ENCODE results near the gene TRIM17. TPM values are rescaled to one million over a fixed set of nuclear protein-coding genes. Genes with fewer than 3 reads are reported as not detected.

The TRIM17 gene
- total and polyA plus RNA-seq, 2 donors from 2014 or later, result 1.3 to 6.5 TPM

DNA sequence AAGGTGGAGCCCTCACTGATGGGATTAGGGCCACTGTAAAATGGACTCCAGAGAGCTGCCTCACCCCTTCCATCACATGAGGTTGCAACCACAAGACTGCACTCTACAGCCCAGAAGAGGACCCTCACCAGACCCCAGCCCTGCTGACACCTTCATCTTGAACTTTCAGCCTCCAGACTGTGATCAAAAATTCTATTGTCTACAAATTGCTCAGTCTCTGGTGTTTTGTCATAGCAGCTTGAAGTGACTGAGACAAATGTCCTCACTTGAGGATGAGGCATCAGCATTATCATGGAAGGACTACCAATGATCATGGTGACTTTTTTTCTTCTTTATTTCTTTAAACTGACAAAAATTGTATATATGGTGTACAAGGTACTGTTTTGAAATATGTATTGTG is 26.7 kb upstream of the TRIM17 start:
- Histone ChIP-seq H3K4me1 (ENCODE audit: control insufficient read depth in 2 of 3, insufficient read depth in 2 of 3, low read depth in 1 of 3, low read length in 3 of 3) (peaks cover 0 to 3% (median 0%) of the 10 kb centered on the region in 3 donors), H3K27ac (ENCODE audit: low read depth in 2 of 2, low read length in 2 of 2) (no peak overlapping the region), H3K9me3 (ENCODE audit: control insufficient read depth in 2 of 3, insufficient read depth in 1 of 3, low read length in 3 of 3) (no peaks in the 10 kb centered on the region), H3K27me3 (ENCODE audit: control insufficient read depth, insufficient read depth, low read length) (peaks cover 2% of the 10 kb centered on the region), H3K4me3 (ENCODE audit: low read length in 3 of 3) (no peak overlapping the region), H3K9ac (ENCODE audit: low read length in 3 of 3) (no peak overlapping the region), H3K36me3 (ENCODE audit: control insufficient read depth in 2 of 3, insufficient read depth in 3 of 3, low read length in 3 of 3) (no peaks in the 10 kb centered on the region)
- FAIRE-seq, result no peak
- no peak for DNase-seq
- intact Hi-C loops (cut with DNase I), result no loop called here
- no peak for TF ChIP-seq CTCF (IDR thresholded peaks at IDR 0.05; ENCODE audit: borderline replicate concordance, extremely low read depth, insufficient read depth)

DNA sequence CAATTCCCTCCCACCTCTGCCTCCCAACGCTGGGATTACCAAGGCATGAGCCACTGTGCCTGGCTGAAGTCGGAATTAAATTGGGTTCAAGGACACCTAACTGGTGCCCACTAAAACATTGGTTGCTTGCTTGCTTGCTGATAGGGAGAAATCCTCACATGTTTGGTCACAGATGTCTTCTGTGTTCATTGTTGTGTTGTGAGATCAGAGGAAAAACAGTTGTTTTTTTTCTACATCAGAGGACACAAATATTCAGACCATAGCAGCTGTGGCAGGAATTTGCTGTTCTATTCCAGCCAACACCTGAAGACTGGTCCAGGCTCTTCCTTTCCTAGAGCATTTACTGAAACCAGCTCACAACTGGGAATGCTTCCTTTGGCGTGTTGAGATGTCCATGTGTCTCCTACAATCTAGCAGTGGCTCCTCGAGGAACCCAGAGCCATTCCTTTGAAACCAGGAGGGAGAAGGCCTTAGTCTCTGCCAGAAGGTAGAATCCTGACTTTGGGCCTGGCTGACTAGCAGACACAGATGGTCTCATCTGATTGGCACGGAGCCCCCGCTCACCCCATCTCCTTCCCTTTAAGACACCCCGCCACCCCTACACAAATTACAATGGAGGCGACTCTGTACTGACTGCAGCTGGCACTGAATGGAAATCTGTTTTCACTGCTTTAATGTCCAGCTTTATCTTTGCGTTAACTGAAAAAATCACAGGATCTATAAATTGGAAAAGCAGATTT is 24.3 kb upstream of the TRIM17 start:
- Histone ChIP-seq H3K4me3 (ENCODE audit: low read length in 3 of 3) (no peak overlapping the region), H3K9me3 (ENCODE audit: control insufficient read depth in 2 of 3, insufficient read depth in 1 of 3, low read length in 3 of 3) (no peaks in the 10 kb centered on the region), H3K27ac (ENCODE audit: low read depth in 2 of 2, low read length in 2 of 2) (no peak overlapping the region), H3K36me3 (ENCODE audit: control insufficient read depth in 2 of 3, insufficient read depth in 3 of 3, low read length in 3 of 3) (no peaks in the 10 kb centered on the region), H3K9ac (ENCODE audit: low read length in 3 of 3) (no peak overlapping the region), H3K4me1 (ENCODE audit: control insufficient read depth in 2 of 3, insufficient read depth in 2 of 3, low read depth in 1 of 3, low read length in 3 of 3) (peaks cover 0 to 1% (median 0%) of the 10 kb centered on the region in 3 donors), H3K27me3 (ENCODE audit: control insufficient read depth, insufficient read depth, low read length) (no peaks in the 10 kb centered on the region)
- TF ChIP-seq CTCF (IDR thresholded peaks at IDR 0.05; ENCODE audit: borderline replicate concordance, extremely low read depth, insufficient read depth), result no peak
- no peak for DNase-seq
- intact Hi-C loops (cut with DNase I), result no loop called here
- no peak for FAIRE-seq

DNA sequence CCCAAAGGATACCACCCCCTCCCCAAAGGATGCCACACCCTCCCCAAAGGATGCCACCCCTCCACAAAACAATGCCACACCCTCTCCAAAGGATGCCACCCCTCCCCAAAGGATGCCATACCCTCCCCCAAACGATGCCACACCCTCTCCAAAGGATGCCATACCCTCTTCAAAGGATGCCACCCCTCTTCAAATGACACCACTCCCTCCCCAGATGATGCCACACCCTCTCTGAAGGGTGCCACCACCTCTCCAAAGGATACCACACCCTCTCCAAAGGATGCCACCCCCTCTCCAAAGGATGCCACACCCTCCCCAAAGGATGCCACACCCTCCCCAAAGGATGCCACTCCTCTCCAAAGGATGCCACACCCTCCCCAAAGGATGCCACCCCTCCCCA is 21.6 kb upstream of the TRIM17 start:
- no peak for TF ChIP-seq CTCF (IDR thresholded peaks at IDR 0.05; ENCODE audit: borderline replicate concordance, extremely low read depth, insufficient read depth)
- Histone ChIP-seq H3K4me1 (ENCODE audit: control insufficient read depth in 2 of 3, insufficient read depth in 2 of 3, low read depth in 1 of 3, low read length in 3 of 3) (no peaks in the 10 kb centered on the region), H3K9me3 (ENCODE audit: control insufficient read depth in 2 of 3, insufficient read depth in 1 of 3, low read length in 3 of 3) (no peaks in the 10 kb centered on the region), H3K9ac (ENCODE audit: low read length in 3 of 3) (no peak overlapping the region), H3K4me3 (ENCODE audit: low read length in 3 of 3) (no peak overlapping the region), H3K27me3 (ENCODE audit: control insufficient read depth, insufficient read depth, low read length) (no peaks in the 10 kb centered on the region), H3K27ac (ENCODE audit: low read depth in 2 of 2, low read length in 2 of 2) (no peak overlapping the region), H3K36me3 (ENCODE audit: control insufficient read depth in 2 of 3, insufficient read depth in 3 of 3, low read length in 3 of 3) (no peaks in the 10 kb centered on the region)
- DNase-seq (no peak), FAIRE-seq (no peak)
- intact Hi-C loops (cut with DNase I), result no loop called here
